Measurements from ENCODE around the gene TRDMT1.

Gene TRDMT1

GRCh38 chr10:17214971-17215781, 13.7 kb upstream of the TRDMT1 start:
- no peak for DNase-seq
- intact Hi-C loops (cut with DNase I), result no loop called here

- no peak for DNase-seq
- intact Hi-C loops (cut with DNase I), result no loop called here
Observed at GRCh38 chr10:17214526-17214925, 13.1 kb upstream of the TRDMT1 start.

GRCh38 chr10:17213646-17214349, 12.3 kb upstream of the TRDMT1 start:
- DNase-seq, result no peak
- intact Hi-C loops (cut with DNase I), result no loop called here

GRCh38 chr10:17212802-17213221, 11.3 kb upstream of the TRDMT1 start:
- intact Hi-C loops (cut with DNase I), result no loop called here
- DNase-seq, result no peak

GRCh38 chr10:17210361-17210760, 8.9 kb upstream of the TRDMT1 start:
- intact Hi-C loops (cut with DNase I), result no loop called here

GRCh38 chr10:17209881-17210280, 8.4 kb upstream of the TRDMT1 start:
- intact Hi-C loops (cut with DNase I), result no loop called here
- no peak for DNase-seq

More at GRCh38 chr10:17210361-17210760, 8.9 kb upstream of the TRDMT1 start:
- DNase-seq, result no peak

- intact Hi-C loops (cut with DNase I), result no loop called here
- no peak for DNase-seq
Observed at GRCh38 chr10:17209302-17209701, 7.8 kb upstream of the TRDMT1 start.

GRCh38 chr10:17208476-17208875, 7.0 kb upstream of the TRDMT1 start:
- intact Hi-C loops (cut with DNase I), result no loop called here

GRCh38 chr10:17206210-17206709, 4.8 kb upstream of the TRDMT1 start:
- no peak for DNase-seq
- intact Hi-C loops (cut with DNase I), result no loop called here

More at GRCh38 chr10:17208476-17208875, 7.0 kb upstream of the TRDMT1 start:
- no peak for DNase-seq

GRCh38 chr10:17203416-17203815, 1.9 kb upstream of the TRDMT1 start:
- intact Hi-C loops (cut with DNase I), result no loop called here
- no peak for DNase-seq

- DNase-seq, result no peak
Observed at GRCh38 chr10:17202999-17203398, 1.5 kb upstream of the TRDMT1 start.

GRCh38 chr10:17202506-17202905, 1.0 kb upstream of the TRDMT1 start:
- no peak for DNase-seq
- intact Hi-C loops (cut with DNase I), result no loop called here

More at GRCh38 chr10:17202999-17203398, 1.5 kb upstream of the TRDMT1 start:
- intact Hi-C loops (cut with DNase I), result no loop called here

- intact Hi-C loops (cut with DNase I), result no loop called here
- DNase-seq, result no peak
Observed at GRCh38 chr10:17201794-17202116, 283 bp upstream of the TRDMT1 start.

- DNase-seq, result no peak
Observed at GRCh38 chr10:17200001-17200911, 1.2 kb downstream of the TRDMT1 start.

GRCh38 chr10:17199351-17199804, 2.1 kb downstream of the TRDMT1 start:
- DNase-seq, result no peak
- intact Hi-C loops (cut with DNase I), result no loop called here

More at GRCh38 chr10:17200001-17200911, 1.2 kb downstream of the TRDMT1 start:
- intact Hi-C loops (cut with DNase I), result no loop called here

GRCh38 chr10:17196573-17196972, 4.9 kb downstream of the TRDMT1 start:
- DNase-seq, result no peak
- intact Hi-C loops (cut with DNase I), result no loop called here

GRCh38 chr10:17196045-17196444, 5.4 kb downstream of the TRDMT1 start:
- intact Hi-C loops (cut with DNase I), result no loop called here

GRCh38 chr10:17195083-17195482, 6.4 kb downstream of the TRDMT1 start:
- intact Hi-C loops (cut with DNase I), result no loop called here
- DNase-seq, result no peak

More at GRCh38 chr10:17196045-17196444, 5.4 kb downstream of the TRDMT1 start:
- no peak for DNase-seq

GRCh38 chr10:17190602-17191001, 10.9 kb downstream of the TRDMT1 start:
- intact Hi-C loops (cut with DNase I), result no loop called here
- no peak for DNase-seq

All from head of caudate nucleus (tissue), 42 donors.